GM23338 (cell line): Measurements from ENCODE around the gene LTBP4. TPM values are rescaled to one million over a fixed set of nuclear protein-coding genes. Genes with fewer than 3 reads are reported as not detected.

Experiments used
- ATAC-seq: fragments of 200-7000 bp; cut with Tn5 transposase; 3 replicates; pipeline ENCODE4 v1.9.1; 2020
- DNase-seq: peaks from one replicate; pipeline ENCODE4 v3.0.0-alpha.2; 2015; ENCODE audit warnings: low spot score
- H2AFZ ChIP-seq: fragments of 200-600 bp; sonication (generic); 2 replicates; pipeline ENCODE4 v1.8.0; 2016; ENCODE audit warnings: antibody characterized with exemption, mild to moderate bottlenecking, moderate library complexity
- H3F3A ChIP-seq: fragments of 200-600 bp; sonication (generic); replicated peaks from 2 replicates; pipeline ENCODE4 v1.8.0; 2017; ENCODE audit warnings: antibody characterized with exemption, mixed run types, low read depth
- H3K27ac ChIP-seq: fragments of 200-600 bp; sonication (generic); 2 replicates; pipeline ENCODE4 v1.6.1; 2016; ENCODE audit warnings: low read depth
- H3K27me3 ChIP-seq: fragments of 200-600 bp; sonication (generic); 2 replicates; pipeline ENCODE4 v1.8.0; 2016; ENCODE audit warnings: mild to moderate bottlenecking, mixed run types, moderate library complexity; ENCODE audit not compliant: insufficient read depth
- H3K36me3 ChIP-seq: fragments of 200-600 bp; sonication (generic); 2 replicates; pipeline ENCODE4 v1.8.0; 2016; ENCODE audit warnings: mild to moderate bottlenecking; ENCODE audit not compliant: insufficient read depth
- H3K4me1 ChIP-seq: fragments of 200-600 bp; sonication (generic); 2 replicates; pipeline ENCODE4 v1.8.0; 2016; ENCODE audit warnings: mild to moderate bottlenecking, moderate library complexity; ENCODE audit not compliant: insufficient read depth
- H3K4me2 ChIP-seq: fragments of 200-600 bp; sonication (generic); 2 replicates; pipeline ENCODE4 v1.7.1; 2017; ENCODE audit warnings: mixed run types
- H3K4me3 ChIP-seq: fragments of 200-600 bp; sonication (generic); 2 replicates; pipeline ENCODE4 v1.6.1; 2016; ENCODE audit warnings: mixed run types
- H3K79me2 ChIP-seq: fragments of 200-600 bp; sonication (generic); replicated peaks from 2 replicates; pipeline ENCODE4 v1.8.0; 2017; ENCODE audit warnings: mild to moderate bottlenecking; ENCODE audit not compliant: insufficient read depth
- H3K9me2 ChIP-seq: fragments of 200-600 bp; sonication (generic); 2 replicates; pipeline ENCODE4 v1.8.0; 2017; ENCODE audit not compliant: insufficient read depth
- H4K20me1 ChIP-seq: fragments of 200-600 bp; sonication (generic); replicated peaks from 2 replicates; pipeline ENCODE4 v1.8.0; 2017; ENCODE audit warnings: mild to moderate bottlenecking; ENCODE audit not compliant: insufficient read depth
- H3K27ac Mint-ChIP-seq: 2 replicates; pipeline ENCODE4 v1.8.0; 2020; ENCODE audit warnings: inconsistent platforms, mild to moderate bottlenecking, moderate library complexity, mixed read lengths
- H3K27me3 Mint-ChIP-seq: 3 replicates; pipeline ENCODE4 v1.8.0; 2022; ENCODE audit warnings: low read depth, mild to moderate bottlenecking, moderate library complexity, mixed read lengths, inconsistent platforms; ENCODE audit not compliant: insufficient read depth, poor library complexity
- H3K36me3 Mint-ChIP-seq: 3 replicates; pipeline ENCODE4 v1.8.0; 2021; ENCODE audit warnings: low read depth, mild to moderate bottlenecking, inconsistent platforms, moderate library complexity, mixed read lengths
- H3K4me1 Mint-ChIP-seq: 3 replicates; pipeline ENCODE4 v1.8.0; 2020; ENCODE audit warnings: mild to moderate bottlenecking, inconsistent platforms, mixed read lengths
- H3K4me3 Mint-ChIP-seq: 3 replicates; pipeline ENCODE4 v1.8.0; 2021; ENCODE audit warnings: moderate library complexity, mild to moderate bottlenecking, inconsistent platforms, mixed read lengths
- H3K9me3 Mint-ChIP-seq: 3 replicates; pipeline ENCODE4 v1.8.0; 2020; ENCODE audit warnings: moderate library complexity, mild to moderate bottlenecking, inconsistent platforms, mixed read lengths
- CREB1 ChIP-seq: fragments of 250-450 bp; sonication (Bioruptor Pico); IDR thresholded peaks from 2 replicates; pipeline ENCODE4 v1.5.0; 2020; ENCODE audit warnings: low read depth, mild to moderate bottlenecking, moderate library complexity
- CTCF ChIP-seq, 2 experiments: fragments of 200-600 bp in 1 of 2; sonication (generic) in 1 of 2; conservative IDR thresholded peaks; 2 replicates each; pipeline versions ENCODE4 v1.5.1 to v1.6.1; 2016 to 2017; ENCODE audit warnings: antibody characterized with exemption in 2 of 2, low read depth in 2 of 2, mild to moderate bottlenecking in 2 of 2, moderate library complexity in 1 of 2
- ETS1 ChIP-seq: IDR thresholded peaks from 2 replicates; pipeline ENCODE4 v1.6.1; 2016; ENCODE audit warnings: antibody characterized with exemption
- EZH2 ChIP-seq: fragments of 200-600 bp; sonication (generic); IDR thresholded peaks from one replicate; pipeline ENCODE4 v1.8.0; 2017; ENCODE audit warnings: antibody characterized with exemption, mild to moderate bottlenecking, low read depth; ENCODE audit not compliant: unreplicated experiment
- EZH2phosphoT487 ChIP-seq: fragments of 200-600 bp; sonication (generic); IDR thresholded peaks from one replicate; pipeline ENCODE4 v1.8.1; 2018; ENCODE audit warnings: antibody characterized with exemption; ENCODE audit not compliant: unreplicated experiment
- JUNB ChIP-seq: IDR thresholded peaks from one replicate; pipeline ENCODE4 v1.6.1; 2016; ENCODE audit warnings: antibody characterized with exemption; ENCODE audit not compliant: unreplicated experiment
- NANOG ChIP-seq: IDR thresholded peaks from 2 replicates; pipeline ENCODE4 v1.6.1; 2016; ENCODE audit warnings: antibody characterized with exemption, borderline replicate concordance
- STAT1 ChIP-seq: IDR thresholded peaks from one replicate; pipeline ENCODE4 v1.6.1; 2016; ENCODE audit warnings: antibody characterized with exemption; ENCODE audit not compliant: unreplicated experiment
- ZNF114 ChIP-seq: fragments of 250-450 bp; sonication (Bioruptor Pico); IDR thresholded peaks from 2 replicates; pipeline ENCODE4 v1.5.0; 2020; ENCODE audit warnings: mild to moderate bottlenecking, moderate library complexity
- ZNF331 ChIP-seq: fragments of 250-450 bp; sonication (Bioruptor Pico); IDR thresholded peaks from 2 replicates; pipeline ENCODE4 v1.5.0; 2020; ENCODE audit warnings: low read depth, mild to moderate bottlenecking, moderate library complexity
- polyA plus RNA-seq: library from polyadenylated mRNA; unstranded; fragments of >200 nt; fragmentation: Nextera tagmentation; extraction: Ambion mirVana; gene quantifications from 2 replicates; pipeline ENCODE4 v1.2.1, GENCODE V29; 2016
- total RNA-seq: library from RNA; depleted of rRNA; stranded (reverse); fragments of >200 nt; shearing (Covaris generic); gene quantifications from 2 replicates; pipeline ENCODE4 v1.2.3, GENCODE V29; 2014

Gene LTBP4
- total and polyA plus RNA-seq, 2 experiments from 2014 or later, result 50.3 to 65.0 TPM

GRCh38 chr19:40565355-40565754, 35.8 kb upstream of the LTBP4 start:
- Histone ChIP-seq H3K27ac (no peak overlapping the region), H3K4me3 (no peak overlapping the region), H4K20me1 (0 out of 2 replicates have a peak, but pooled peaks cover 4% of the 10 kb centered on the region), H2AFZ (no peak overlapping the region), H3K27me3 (peaks cover 78% of the 10 kb centered on the region), H3K4me2 (no peak overlapping the region), H3F3A (no peaks in the 10 kb centered on the region), H3K9me2 (no peaks in the 10 kb centered on the region), H3K36me3 (no peaks in the 10 kb centered on the region), H3K4me1 (no peaks in the 10 kb centered on the region; the same call in 1 of the 2 replicates), H3K79me2 (no peaks in the 10 kb centered on the region)
- Mint-ChIP-seq H3K27me3 (peaks cover 58% of the 10 kb centered on the region), H3K27ac (no peak overlapping the region), H3K36me3 (no peaks in the 10 kb centered on the region), H3K9me3 (no peaks in the 10 kb centered on the region), H3K4me3 (no peak overlapping the region), H3K4me1 (peaks cover 7% of the 10 kb centered on the region; the same call in 2 of the 3 replicates)
- DNase-seq (no peak), ATAC-seq (no peak)
- TF ChIP-seq STAT1 (no peak), CTCF (conservative IDR thresholded peaks at IDR 0.05; ENCODE audit: low read depth in 2 of 2) (no peak)

- Mint-ChIP-seq H3K27ac (no peak overlapping the region), H3K4me1 (peaks cover 9% of the 10 kb centered on the region; the same call in 2 of the 3 replicates), H3K27me3 (peaks cover 59% of the 10 kb centered on the region), H3K36me3 (no peaks in the 10 kb centered on the region), H3K9me3 (no peaks in the 10 kb centered on the region), H3K4me3 (no peak overlapping the region)
- no peak overlapping the region for H3K4me2 ChIP-seq
- H3K4me3 ChIP-seq, result no peak overlapping the region
- H3F3A ChIP-seq, result no peaks in the 10 kb centered on the region
- no peaks in the 10 kb centered on the region for H3K79me2 ChIP-seq
- peaks cover 75% of the 10 kb centered on the region for H3K27me3 ChIP-seq
- H2AFZ ChIP-seq, result no peak overlapping the region
- no peaks in the 10 kb centered on the region; the same call in 1 of the 2 replicates for H3K4me1 ChIP-seq
- H3K36me3 ChIP-seq, result no peaks in the 10 kb centered on the region
- no peak for ATAC-seq
- H3K9me2 ChIP-seq, result peaks cover under 1% of the 10 kb centered on the region
- H3K27ac ChIP-seq, result no peak overlapping the region
- DNase-seq, result no peak
- H4K20me1 ChIP-seq, result 0 out of 2 replicates have a peak, but pooled peaks cover 4% of the 10 kb centered on the region
- TF ChIP-seq ZNF114 (CRISPR knock-in tag), result no peak
- TF ChIP-seq CTCF (conservative IDR thresholded peaks at IDR 0.05; ENCODE audit: low read depth in 2 of 2), result no peak
- no peak for TF ChIP-seq JUNB
- TF ChIP-seq CREB1 (CRISPR knock-in tag), result no peak
- TF ChIP-seq ETS1, result no peak
- no peak for TF ChIP-seq EZH2
- TF ChIP-seq ZNF331, result no peak
- no peak for TF ChIP-seq EZH2phosphoT487
- no peak for TF ChIP-seq NANOG
Measured at GRCh38 chr19:40565910-40566495, 35.2 kb upstream of the LTBP4 start.
